ENCODE data around the gene RBBP8NL. TPM values are rescaled to one million over a fixed set of nuclear protein-coding genes. Genes with fewer than 3 reads are reported as not detected.

The RBBP8NL gene
- total and polyA plus RNA-seq, 2 of the 8 experiments (the other 6 are each of a cell fraction or from before 2014, with no cell fraction given), result 0.43 to 0.48 TPM

- TF ChIP-seq CHD7 (IDR thresholded peaks at IDR 0.05; ENCODE audit: insufficient replicate concordance, low read length), result no peak
- peak in 1 of 2 experiments; percentile 27; a peak in 1 of 3 replicates for TF ChIP-seq POLR2A (IDR thresholded peaks at IDR 0.05; ENCODE audit: control extremely low read depth in 1 of 2, low read depth in 2 of 2, low read length in 2 of 2)
These were observed 52.8 kb downstream of the RBBP8NL start (continued) for GRCh38 chr20:62374331-62375152.

All from H1 (cell line).